Spinal cord (tissue), 10 donors: ENCODE data around the gene FAP. TPM values are rescaled to one million over a fixed set of nuclear protein-coding genes. Genes with fewer than 3 reads are reported as not detected.
A peak's percentile ranks its signal among the peaks of the same experiment; 100 is the strongest.

Source experiments
- DNase-seq, 6 donors: peaks; one replicate each; pipeline versions ENCODE4 v3.0.0 to v3.0.0-alpha.2; 2013 to 2015; ENCODE audit warnings: low spot score in 6 of 6, low read depth in 4 of 6
- H3K27ac ChIP-seq: one replicate; pipeline ENCODE4 v1.5.1; 2013; ENCODE audit warnings: low read depth, low read length, control low read depth
- H3K27me3 ChIP-seq: one replicate; pipeline ENCODE4 v1.6.1; 2013; ENCODE audit warnings: low read length; ENCODE audit not compliant: control insufficient read depth, insufficient read depth
- H3K36me3 ChIP-seq: one replicate; pipeline ENCODE4 v1.6.1; 2013; ENCODE audit warnings: low read length; ENCODE audit not compliant: control insufficient read depth, insufficient read depth
- H3K4me1 ChIP-seq: one replicate; pipeline ENCODE4 v1.6.1; 2013; ENCODE audit warnings: low read length; ENCODE audit not compliant: control insufficient read depth, insufficient read depth
- H3K4me3 ChIP-seq: one replicate; pipeline ENCODE4 v1.5.1; 2013; ENCODE audit warnings: low read depth, low read length, control low read depth
- H3K9me3 ChIP-seq: one replicate; pipeline ENCODE4 v1.6.1; 2013; ENCODE audit warnings: low read length; ENCODE audit not compliant: control insufficient read depth, insufficient read depth
- WGBS: methylation state at CpG from one replicate; pipeline ENCODE4 v1.1.5; 2013; ENCODE audit warnings: missing lambda C conversion rate; ENCODE audit not compliant: insufficient coverage; 5-methylcytosine and 5-hydroxymethylcytosine counted together
- polyA plus RNA-seq, 2 donors: library from polyadenylated mRNA; unstranded; fragments of 120-200 nt; gene quantifications; one replicate each; pipeline ENCODE4 v1.2.1, GENCODE V29; 2013; ENCODE audit not compliant: insufficient read length in 2 of 2
- total RNA-seq, 2 donors: library from RNA; depleted of rRNA in 1 of 2; stranded (reverse); fragments of 120-200 nt in 1 of 2; fragments of >200 nt in 1 of 2; gene quantifications; one replicate each; pipeline versions ENCODE4 v1.2.3 to v1.2.4, GENCODE V29; 2013 to 2014
- donor health status: healthy.

The FAP gene
- total and polyA plus RNA-seq, 4 donors = 10.2 to 27.6 (median 17.3) TPM

- H3K27ac ChIP-seq = no peak overlapping the region
- no peak overlapping the region for H3K4me3 ChIP-seq
- no peaks in the 10 kb centered on the region for H3K4me1 ChIP-seq
- no CpG with 5 or more reads among the region's 1 CpG for WGBS
- peak in 1 of 6 donors; percentile 76 for DNase-seq
- H3K36me3 ChIP-seq = no peaks in the 10 kb centered on the region
- H3K27me3 ChIP-seq = no peaks in the 10 kb centered on the region
- H3K9me3 ChIP-seq = peaks cover 3% of the 10 kb centered on the region
These were observed 117.1 kb downstream of the FAP start for GRCh38 chr2:162126111-162126519.

DNA sequence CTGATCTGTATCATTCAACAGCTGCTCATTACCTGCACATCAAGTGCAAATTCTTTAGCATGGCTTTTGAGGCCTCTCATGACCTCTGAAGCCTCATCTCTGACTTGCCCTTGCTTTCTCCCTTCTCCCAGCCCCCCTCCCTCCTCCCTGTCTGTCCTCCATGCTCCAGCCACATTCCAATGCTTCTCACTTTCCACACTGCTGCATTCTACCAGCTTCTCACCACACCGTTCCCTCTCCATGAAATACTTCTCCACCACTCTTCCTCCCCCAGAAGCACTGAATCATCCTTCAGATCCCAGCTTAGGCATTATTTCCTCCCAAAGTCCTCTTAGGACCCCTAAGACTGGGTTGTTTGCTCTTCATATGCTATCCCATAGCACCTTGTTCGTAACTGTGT, 118.1 kb downstream of the FAP start:
- no peak for DNase-seq
- H3K4me1 ChIP-seq = no peaks in the 10 kb centered on the region
- H3K9me3 ChIP-seq = no peaks in the 10 kb centered on the region
- no peak overlapping the region for H3K27ac ChIP-seq
- no peaks in the 10 kb centered on the region for H3K36me3 ChIP-seq
- no peaks in the 10 kb centered on the region for H3K27me3 ChIP-seq
- H3K4me3 ChIP-seq = no peak overlapping the region
- WGBS = 63% methylated on average over 2 of the region's 2 CpGs

DNA sequence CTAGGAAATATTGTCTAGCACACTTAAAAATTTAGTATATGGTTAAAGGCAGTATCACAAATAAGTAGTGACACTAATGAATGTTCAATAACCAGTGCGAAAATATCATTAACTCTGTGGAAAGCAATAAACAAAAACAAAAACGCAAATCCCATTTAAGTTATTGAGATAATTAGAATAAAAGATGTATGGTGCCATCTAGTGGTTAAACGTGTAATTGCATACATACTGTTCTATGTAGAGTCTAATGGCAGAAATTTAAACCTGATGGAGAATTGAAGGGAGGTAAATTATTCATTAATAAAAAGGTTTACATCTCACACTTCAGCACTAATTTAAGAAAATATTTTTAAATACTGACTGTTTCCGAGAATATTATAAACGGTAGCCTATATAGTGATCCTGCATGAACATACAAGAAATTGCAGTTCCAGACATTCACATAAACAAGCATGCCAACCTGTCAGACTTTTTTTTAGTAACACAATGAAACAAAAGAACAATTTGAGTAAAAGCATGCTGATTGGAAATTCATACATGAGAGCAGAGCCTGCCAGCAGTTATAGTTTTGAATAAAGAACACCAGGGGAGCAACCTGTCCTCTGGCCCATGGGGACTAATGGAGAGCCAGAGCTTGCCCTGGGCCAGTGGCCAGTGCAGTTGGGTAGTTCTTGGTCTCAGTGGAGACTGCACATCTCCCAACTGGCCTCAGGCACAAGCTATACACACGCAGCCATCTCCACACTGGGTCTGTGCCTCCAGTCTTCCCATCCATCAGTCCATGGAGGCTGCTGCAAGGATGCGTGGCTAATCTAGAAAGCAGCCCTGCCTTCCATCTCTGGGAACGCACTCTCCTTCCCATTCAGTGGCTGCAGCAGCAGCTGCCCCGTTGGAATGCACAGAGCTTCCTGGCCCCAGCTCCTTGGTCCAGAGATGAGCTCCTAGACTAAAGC, 119.2 kb downstream of the FAP start:
- peak in 5 of 6 donors; percentile 63 to 91 (median 69) for DNase-seq
- Histone ChIP-seq H3K9me3 (no peaks in the 10 kb centered on the region), H3K4me1 (no peaks in the 10 kb centered on the region), H3K27ac (no peak overlapping the region), H3K4me3 (no peak overlapping the region), H3K27me3 (no peaks in the 10 kb centered on the region), H3K36me3 (no peaks in the 10 kb centered on the region)
- WGBS = 56% methylated on average over 4 of the region's 9 CpGs

Other genes with a start within 250 kb of the FAP start
- gene DPP4, start 169.2 kb downstream of the FAP start, total RNA-seq = 10 to 100 TPM in 1 of 2 donors, 1 to 10 TPM in 1; 9.2 to 15.7 TPM
- gene DPP4, start 169.2 kb downstream of the FAP start, polyA plus RNA-seq = 1 to 10 TPM; 1.2 to 2.4 TPM
- not detected for gene GCG, start 91.2 kb downstream of the FAP start, total RNA-seq
- gene GCG, start 91.2 kb downstream of the FAP start, polyA plus RNA-seq = not detected
- 1 to 10 TPM; 9.1 to 9.3 TPM for gene IFIH1, start 75.2 kb upstream of the FAP start, total RNA-seq
- gene IFIH1, start 75.2 kb upstream of the FAP start, polyA plus RNA-seq = 1 to 10 TPM; 4.9 to 6.1 TPM
- gene GCA, start 100.7 kb upstream of the FAP start, total RNA-seq = 10 to 100 TPM; 24.4 to 62.0 TPM
- 10 to 100 TPM; 25.6 to 32.3 TPM for gene GCA, start 100.7 kb upstream of the FAP start, polyA plus RNA-seq